ENCODE measurements around the gene UMODL1.

UMODL1 gene

GRCh38 chr21:42030311-42030710, 40.8 kb upstream of the UMODL1 start:
- no peak for TF ChIP-seq EGR1 (IDR thresholded peaks at IDR 0.05)
- TF ChIP-seq CEBPB (IDR thresholded peaks at IDR 0.05), result no peak
- no peak for TF ChIP-seq CREB1 (IDR thresholded peaks at IDR 0.05; ENCODE audit: low read depth)
- no peak for TF ChIP-seq USF1 (IDR thresholded peaks at IDR 0.05)

GRCh38 chr21:42031241-42031640, 39.9 kb upstream of the UMODL1 start:
- TF ChIP-seq USF1 (IDR thresholded peaks at IDR 0.05), result no peak
- no peak for TF ChIP-seq MAX (IDR thresholded peaks at IDR 0.05)
- TF ChIP-seq EP300 (IDR thresholded peaks at IDR 0.05; ENCODE audit: borderline replicate concordance), result no peak
- TF ChIP-seq FOXM1 (IDR thresholded peaks at IDR 0.05; ENCODE audit: borderline replicate concordance, low read depth), result no peak
- no peak for TF ChIP-seq YY1 (IDR thresholded peaks at IDR 0.05; ENCODE audit: low read depth)

- no peak for TF ChIP-seq FOXM1 (IDR thresholded peaks at IDR 0.05; ENCODE audit: borderline replicate concordance, low read depth)
- no peak for TF ChIP-seq RAD21 (IDR thresholded peaks at IDR 0.05; ENCODE audit: low read depth)
- no peak for TF ChIP-seq MAX (IDR thresholded peaks at IDR 0.05)
- no peak for TF ChIP-seq TAF1 (IDR thresholded peaks at IDR 0.05; ENCODE audit: low read depth)
- TF ChIP-seq CEBPB (IDR thresholded peaks at IDR 0.05), result no peak
- no peak for TF ChIP-seq YY1 (IDR thresholded peaks at IDR 0.05; ENCODE audit: low read depth)
Observed at GRCh38 chr21:42031816-42032215, 39.3 kb upstream of the UMODL1 start.

GRCh38 chr21:42032266-42032665, 38.9 kb upstream of the UMODL1 start:
- TF ChIP-seq ZBTB7A (IDR thresholded peaks at IDR 0.05; ENCODE audit: low read depth) (no peak), TEAD4 (IDR thresholded peaks at IDR 0.05) (no peak), YY1 (IDR thresholded peaks at IDR 0.05; ENCODE audit: low read depth) (no peak), CREB1 (IDR thresholded peaks at IDR 0.05; ENCODE audit: low read depth) (no peak), MAX (IDR thresholded peaks at IDR 0.05) (no peak)

GRCh38 chr21:42032968-42033367, 38.1 kb upstream of the UMODL1 start:
- TF ChIP-seq USF1 (IDR thresholded peaks at IDR 0.05), result no peak
- no peak for TF ChIP-seq CREB1 (IDR thresholded peaks at IDR 0.05; ENCODE audit: low read depth)
- no peak for TF ChIP-seq YY1 (IDR thresholded peaks at IDR 0.05; ENCODE audit: low read depth)
- TF ChIP-seq MAX (IDR thresholded peaks at IDR 0.05), result no peak
- TF ChIP-seq NFIC (IDR thresholded peaks at IDR 0.05), result no peak
- no peak for TF ChIP-seq FOXM1 (IDR thresholded peaks at IDR 0.05; ENCODE audit: borderline replicate concordance, low read depth)
- no peak for TF ChIP-seq TAF1 (IDR thresholded peaks at IDR 0.05; ENCODE audit: low read depth)
- TF ChIP-seq REST (IDR thresholded peaks at IDR 0.05; ENCODE audit: low read depth), result no peak
- TF ChIP-seq CEBPB (IDR thresholded peaks at IDR 0.05), result no peak

GRCh38 chr21:42036313-42036712, 34.8 kb upstream of the UMODL1 start:
- TF ChIP-seq YY1 (IDR thresholded peaks at IDR 0.05; ENCODE audit: low read depth) (no peak), EGR1 (IDR thresholded peaks at IDR 0.05) (no peak), MAX (IDR thresholded peaks at IDR 0.05) (no peak), TCF12 (IDR thresholded peaks at IDR 0.05; ENCODE audit: low read depth) (no peak), NFIC (IDR thresholded peaks at IDR 0.05) (no peak), FOXM1 (IDR thresholded peaks at IDR 0.05; ENCODE audit: borderline replicate concordance, low read depth) (no peak), CEBPB (IDR thresholded peaks at IDR 0.05) (no peak), ZBTB7A (IDR thresholded peaks at IDR 0.05; ENCODE audit: low read depth) (no peak), TEAD4 (IDR thresholded peaks at IDR 0.05) (no peak), REST (IDR thresholded peaks at IDR 0.05; ENCODE audit: low read depth) (no peak), EP300 (IDR thresholded peaks at IDR 0.05; ENCODE audit: borderline replicate concordance) (no peak), USF1 (IDR thresholded peaks at IDR 0.05) (no peak), TAF1 (IDR thresholded peaks at IDR 0.05; ENCODE audit: low read depth) (no peak), RAD21 (IDR thresholded peaks at IDR 0.05; ENCODE audit: low read depth) (no peak), CREB1 (IDR thresholded peaks at IDR 0.05; ENCODE audit: low read depth) (no peak)
